ENCODE data around the gene H2BK1. TPM values are rescaled to one million over a fixed set of nuclear protein-coding genes. Genes with fewer than 3 reads are reported as not detected.

H2BK1 gene
- total RNA-seq, 1 experiment from 2014 or later: 0.69 TPM

- no peaks in the 10 kb centered on the region for H3K9me2 ChIP-seq (ENCODE audit: insufficient read depth)
- H2AFZ ChIP-seq (ENCODE audit: low read depth, low read length, poor library complexity, severe bottlenecking): no peak overlapping the region
- POLR2A ChIA-PET: no interaction called here
- RAD21 ChIA-PET (ENCODE audit: low non-redundant PET in 1 of 2, low total read pairs in 2 of 2, uncharacterized antibody in 2 of 2, unreplicated experiment in 2 of 2): no interaction called here
- CTCF ChIA-PET: no interaction called here
- ATAC-seq: no peak
- H3K9ac ChIP-seq (ENCODE audit: low read length): no peak overlapping the region
- BruUV-seq (replicated peaks): no TSS peak
- H4K20me1 ChIP-seq (ENCODE audit: insufficient read depth): no peaks in the 10 kb centered on the region
- peaks cover 32% of the 10 kb centered on the region for H3K79me2 ChIP-seq (ENCODE audit: insufficient read depth, low read length)
- H3K36me3 ChIP-seq (ENCODE audit: control insufficient read depth in 1 of 2, insufficient read depth in 2 of 2, low read length in 2 of 2): peaks cover 18 to 31% of the 10 kb centered on the region in 2 experiments
- no peaks in the 10 kb centered on the region for H3K27me3 ChIP-seq (ENCODE audit: insufficient read depth, low read length)
- H3K4me2 ChIP-seq (ENCODE audit: low read length): no peak overlapping the region
- H3K4me3 ChIP-seq (replicated peaks in 1 of 2; ENCODE audit: low read depth in 1 of 2, low read length in 2 of 2): no peak overlapping the region
- H3K4me1 ChIP-seq (ENCODE audit: control insufficient read depth in 1 of 2, insufficient read depth in 2 of 2, low read length in 2 of 2): peaks cover 6 to 20% of the 10 kb centered on the region in 2 experiments; a peak in 3 of 4 replicates
- intact Hi-C loops (cut with micrococcal nuclease): no loop called here
- no peak for TF ChIP-seq JUND (IDR thresholded peaks at IDR 0.05)
- TF ChIP-seq, protein P1, sequence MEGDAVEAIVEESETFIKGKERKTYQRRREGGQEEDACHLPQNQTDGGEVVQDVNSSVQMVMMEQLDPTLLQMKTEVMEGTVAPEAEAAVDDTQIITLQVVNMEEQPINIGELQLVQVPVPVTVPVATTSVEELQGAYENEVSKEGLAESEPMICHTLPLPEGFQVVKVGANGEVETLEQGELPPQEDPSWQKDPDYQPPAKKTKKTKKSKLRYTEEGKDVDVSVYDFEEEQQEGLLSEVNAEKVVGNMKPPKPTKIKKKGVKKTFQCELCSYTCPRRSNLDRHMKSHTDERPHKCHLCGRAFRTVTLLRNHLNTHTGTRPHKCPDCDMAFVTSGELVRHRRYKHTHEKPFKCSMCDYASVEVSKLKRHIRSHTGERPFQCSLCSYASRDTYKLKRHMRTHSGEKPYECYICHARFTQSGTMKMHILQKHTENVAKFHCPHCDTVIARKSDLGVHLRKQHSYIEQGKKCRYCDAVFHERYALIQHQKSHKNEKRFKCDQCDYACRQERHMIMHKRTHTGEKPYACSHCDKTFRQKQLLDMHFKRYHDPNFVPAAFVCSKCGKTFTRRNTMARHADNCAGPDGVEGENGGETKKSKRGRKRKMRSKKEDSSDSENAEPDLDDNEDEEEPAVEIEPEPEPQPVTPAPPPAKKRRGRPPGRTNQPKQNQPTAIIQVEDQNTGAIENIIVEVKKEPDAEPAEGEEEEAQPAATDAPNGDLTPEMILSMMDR (IDR thresholded peaks at IDR 0.05 in 2 of 3, conservative IDR thresholded peaks at IDR 0.05 in 1 of 3; ENCODE audit: borderline replicate concordance in 1 of 3, insufficient read depth in 1 of 3, low read depth in 2 of 3, low read length in 2 of 3): no peak
- TF ChIP-seq REST (IDR thresholded peaks at IDR 0.05; ENCODE audit: low read depth): no peak
- TF ChIP-seq CEBPB (IDR thresholded peaks at IDR 0.05; ENCODE audit: low read depth): no peak
- no peak for TF ChIP-seq EZH2phosphoT487 (IDR thresholded peaks at IDR 0.05; ENCODE audit: borderline replicate concordance)
- no peak for TF ChIP-seq ELF1 (IDR thresholded peaks at IDR 0.05; ENCODE audit: borderline replicate concordance, low read depth)
- TF ChIP-seq RAD21 (IDR thresholded peaks at IDR 0.05; ENCODE audit: low read depth): no peak
- no peak for TF ChIP-seq FOSL1 (IDR thresholded peaks at IDR 0.05; ENCODE audit: low read depth)
- TF ChIP-seq TCF7L2 (IDR thresholded peaks at IDR 0.05; ENCODE audit: borderline replicate concordance, extremely low read depth, insufficient read depth, insufficient read length): no peak
- H3K27ac ChIP-seq (ENCODE audit: low read depth, low read length): no peak overlapping the region
- H3K9me3 ChIP-seq (ENCODE audit: control insufficient read depth in 1 of 2, insufficient read depth in 1 of 2, low read depth in 1 of 2, low read length in 2 of 2): no peaks in the 10 kb centered on the region
- no peak for DNase-seq (ENCODE audit: low read depth, low spot score)
These were observed 27.2 kb upstream of the H2BK1 start for GRCh38 chr7:151237244-151238189.

All from HCT116 (cell line).